HG03196 (cell line): Measurements from ENCODE around the gene EFCAB11.

Experiments used
- ATAC-seq: cut with Tn5 transposase; IDR thresholded peaks from one replicate; pipeline ENCODE4 v1.9.1; 2021; ENCODE audit not compliant: unreplicated experiment

EFCAB11 gene

DNA sequence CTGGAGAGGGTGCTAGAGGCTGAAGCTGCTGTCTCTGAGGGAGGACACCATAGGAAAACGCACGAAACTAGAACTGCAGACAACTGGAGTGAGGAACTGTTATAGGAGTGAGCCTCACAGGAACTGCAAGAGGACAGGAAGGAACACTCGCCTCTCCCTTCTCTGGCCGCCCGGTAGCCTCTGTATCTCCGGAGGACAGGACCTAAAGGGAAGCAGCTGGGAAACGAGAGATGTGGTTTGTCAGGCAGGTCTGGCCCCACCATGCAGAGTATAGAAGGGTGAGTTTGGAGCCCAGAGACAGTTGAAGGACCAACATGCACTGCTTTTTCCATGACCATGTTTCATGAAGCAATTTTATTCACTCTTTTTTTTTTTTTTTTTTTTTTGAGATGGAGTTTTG lies 127.3 kb downstream of the EFCAB11 start:
- ATAC-seq: no peak

DNA sequence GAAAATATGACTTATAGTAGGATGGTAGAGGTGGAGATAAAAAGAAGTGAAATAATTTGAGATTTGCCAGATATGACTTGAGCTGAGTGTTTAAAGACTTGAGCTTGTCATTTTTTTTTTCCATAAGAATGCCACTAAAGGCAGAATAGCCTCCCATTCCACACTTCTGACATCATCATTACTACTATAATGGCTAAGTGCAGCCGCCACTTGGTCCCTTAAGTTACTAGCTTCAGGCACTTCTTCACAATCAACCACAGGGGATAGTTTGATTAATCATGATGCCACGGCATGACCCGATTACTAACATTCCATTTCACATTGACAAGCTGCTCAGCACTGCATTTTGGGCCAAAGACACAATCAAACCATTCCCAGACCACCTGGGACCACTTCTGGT lies 127.9 kb downstream of the EFCAB11 start:
- no peak for ATAC-seq

DNA sequence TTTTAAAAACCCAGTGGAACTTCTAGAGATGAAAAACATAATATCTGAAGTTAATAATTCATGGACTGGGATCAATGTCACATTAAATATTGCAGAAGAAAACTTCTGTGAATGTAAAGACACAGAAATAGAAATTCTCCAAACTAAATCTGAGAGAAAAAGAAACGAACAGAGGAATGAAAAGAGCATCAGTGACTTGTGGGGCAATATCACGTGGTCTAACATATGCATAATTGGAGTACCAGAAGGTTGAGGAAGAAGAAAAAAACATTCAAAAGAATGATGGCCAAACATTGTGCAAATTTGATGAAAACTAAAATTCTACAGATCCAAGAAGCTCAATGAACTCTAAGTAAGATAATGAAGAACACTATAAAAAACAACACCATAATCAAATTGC lies 130.8 kb downstream of the EFCAB11 start:
- ATAC-seq: no peak

DNA sequence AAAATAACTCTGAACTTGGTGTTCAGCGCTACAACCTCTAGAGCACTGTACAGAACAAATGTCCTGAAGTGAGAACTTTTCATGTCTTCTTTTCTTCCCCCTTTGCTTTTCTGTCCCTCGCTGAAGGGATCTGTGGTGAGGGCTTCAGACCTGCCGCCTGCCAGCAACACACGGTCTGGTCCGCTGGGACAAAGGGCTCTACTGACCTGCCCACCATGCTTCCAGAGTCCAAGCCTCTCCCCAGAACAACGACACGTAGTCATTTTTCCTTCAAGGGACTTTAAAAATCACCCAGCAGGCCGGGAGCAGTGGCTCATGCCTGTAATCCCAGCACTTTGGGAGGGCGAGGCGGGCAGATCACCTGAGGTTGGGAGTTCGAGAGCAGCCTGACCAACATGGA lies 140.4 kb downstream of the EFCAB11 start:
- ATAC-seq: no peak

DNA sequence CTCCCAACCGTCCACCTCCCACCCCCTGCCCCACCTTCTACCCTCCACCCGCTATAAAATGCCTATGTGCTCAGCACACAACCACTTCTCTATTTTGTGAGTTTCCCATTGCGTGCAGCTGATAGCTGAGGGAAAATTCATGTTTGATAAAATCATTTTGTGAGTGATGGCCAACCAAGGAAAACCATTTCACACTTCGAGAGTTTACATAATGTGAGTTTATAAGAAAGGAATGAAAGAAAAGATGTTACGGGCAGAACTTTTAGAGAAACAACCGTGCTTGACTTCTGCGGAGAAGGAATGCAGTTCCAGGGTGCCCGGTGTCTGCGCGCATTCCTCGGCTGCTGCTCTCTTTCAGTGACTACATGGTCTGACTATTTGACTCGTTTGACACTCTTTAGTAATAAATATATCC lies 140.9 kb downstream of the EFCAB11 start:
- ATAC-seq: no peak

DNA sequence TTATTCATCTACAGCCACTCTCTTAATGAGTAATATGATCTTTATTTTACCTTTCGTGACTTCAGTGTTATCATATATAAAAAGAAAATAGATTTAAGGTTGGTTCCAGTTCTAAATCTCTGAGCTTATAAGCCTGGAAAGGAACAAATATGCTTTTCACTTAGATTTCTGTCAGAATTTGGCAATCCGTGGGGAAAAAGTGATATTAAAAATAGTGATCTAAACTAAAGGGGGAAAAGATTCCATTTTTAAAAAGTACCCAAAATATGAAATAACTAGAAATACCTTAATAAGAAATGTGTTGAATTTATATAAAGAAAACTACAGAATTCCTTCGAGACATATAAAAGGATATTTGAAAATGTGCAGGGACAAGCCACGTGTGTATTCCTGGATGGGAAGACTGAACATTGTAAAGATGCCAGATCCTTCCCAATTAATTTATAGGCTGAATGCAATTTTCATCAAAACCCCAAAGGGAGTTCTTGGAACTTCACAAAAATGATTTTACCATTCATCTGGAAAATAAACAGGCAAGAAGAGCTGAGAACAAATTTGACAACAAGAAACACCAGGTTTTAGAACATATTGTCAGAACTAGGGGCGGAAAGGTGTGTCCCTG lies 142.5 kb downstream of the EFCAB11 start:
- no peak for ATAC-seq

DNA sequence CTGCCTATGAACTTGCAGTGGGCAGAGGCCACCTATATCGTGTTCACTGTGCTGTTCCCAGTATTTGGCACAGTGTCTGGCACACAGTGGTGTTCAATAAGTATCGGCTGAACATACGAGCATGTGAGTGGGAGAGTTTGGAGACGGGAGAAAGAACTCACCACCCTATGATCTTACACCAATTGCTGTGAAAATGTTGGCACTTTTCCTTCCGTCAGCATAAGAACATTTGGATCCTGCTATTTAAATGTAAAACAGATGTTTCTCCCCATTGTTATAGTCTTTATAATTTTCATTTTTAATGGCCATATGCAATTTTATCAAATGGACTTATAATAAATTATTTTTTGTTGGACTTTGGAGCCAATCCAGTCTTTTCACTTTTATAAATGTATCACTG lies 144.4 kb downstream of the EFCAB11 start:
- no peak for ATAC-seq

DNA sequence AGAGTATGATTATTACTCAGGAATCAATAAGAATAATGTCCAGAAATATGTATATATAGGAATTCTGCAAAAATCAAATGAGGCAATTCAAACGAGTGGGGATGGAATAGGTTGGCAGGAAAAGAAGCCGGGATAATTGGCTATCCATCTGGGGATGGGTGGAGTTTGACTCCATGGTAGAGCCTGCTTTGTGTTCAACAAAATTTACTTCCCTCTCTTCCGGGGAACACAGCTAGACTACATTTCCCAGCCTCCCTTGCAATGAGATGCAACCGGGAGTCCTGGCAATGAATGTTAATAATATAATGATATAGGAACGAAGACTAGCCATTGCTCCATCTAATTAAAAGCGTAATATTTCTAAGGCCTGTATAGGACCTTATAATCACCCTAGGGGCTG lies 146.6 kb downstream of the EFCAB11 start:
- no peak for ATAC-seq

DNA sequence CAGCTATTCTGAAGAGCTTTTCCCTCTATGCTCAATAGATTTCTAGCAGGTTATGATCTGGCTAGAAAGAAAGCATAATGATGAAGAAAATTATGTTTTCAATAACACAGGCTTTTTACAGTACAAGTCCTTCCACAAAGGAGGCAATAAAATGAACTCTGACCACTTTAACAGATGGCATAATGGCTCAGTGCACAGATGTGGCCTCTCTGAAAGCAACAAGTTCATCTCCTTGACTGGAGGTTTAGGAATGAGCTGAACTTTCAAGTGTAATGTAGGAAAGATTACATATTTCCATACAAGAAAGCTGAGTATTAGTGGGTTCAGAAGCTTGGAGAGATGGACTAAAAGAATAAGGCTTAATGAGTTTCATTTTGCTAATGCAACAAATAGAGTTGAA lies 147.4 kb downstream of the EFCAB11 start:
- ATAC-seq: no peak

DNA sequence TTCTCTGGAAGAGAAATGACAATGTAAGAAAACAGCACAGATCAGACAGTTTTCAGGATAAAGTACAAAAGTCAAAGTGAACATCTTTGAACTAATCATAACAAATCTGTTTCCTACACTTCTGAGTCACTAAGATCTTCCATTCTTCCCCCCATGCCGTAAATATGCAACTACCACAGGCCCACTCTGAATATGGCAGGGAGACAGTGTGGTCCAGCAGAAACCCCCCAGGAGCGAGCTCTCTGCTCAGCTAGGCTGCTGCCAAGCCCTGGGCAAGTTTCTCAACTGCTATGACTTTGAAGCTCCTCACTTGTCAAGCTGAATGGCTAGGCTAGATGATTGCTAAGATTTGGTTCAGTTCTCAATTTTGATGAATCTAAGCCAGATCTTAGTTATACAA lies 148.1 kb downstream of the EFCAB11 start:
- ATAC-seq: no peak

DNA sequence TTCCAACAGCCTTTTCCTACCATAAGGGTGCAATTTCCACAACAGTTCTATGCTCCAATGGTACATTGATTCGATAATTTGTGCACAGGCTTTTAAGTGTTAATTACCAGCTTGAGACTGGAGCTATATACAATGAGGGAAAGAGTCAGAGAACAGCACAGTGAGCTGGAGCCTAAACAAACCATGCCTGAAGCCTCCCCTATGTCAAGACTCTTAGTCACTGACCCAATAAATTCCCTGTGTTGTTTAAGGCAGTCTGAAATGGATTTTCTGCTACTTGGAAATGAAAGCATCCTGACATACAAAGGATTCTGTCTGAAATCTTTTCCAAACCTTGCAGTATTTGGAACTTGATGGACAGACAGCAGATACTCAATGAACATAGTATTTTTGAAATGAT lies 149.0 kb downstream of the EFCAB11 start:
- ATAC-seq: no peak

DNA sequence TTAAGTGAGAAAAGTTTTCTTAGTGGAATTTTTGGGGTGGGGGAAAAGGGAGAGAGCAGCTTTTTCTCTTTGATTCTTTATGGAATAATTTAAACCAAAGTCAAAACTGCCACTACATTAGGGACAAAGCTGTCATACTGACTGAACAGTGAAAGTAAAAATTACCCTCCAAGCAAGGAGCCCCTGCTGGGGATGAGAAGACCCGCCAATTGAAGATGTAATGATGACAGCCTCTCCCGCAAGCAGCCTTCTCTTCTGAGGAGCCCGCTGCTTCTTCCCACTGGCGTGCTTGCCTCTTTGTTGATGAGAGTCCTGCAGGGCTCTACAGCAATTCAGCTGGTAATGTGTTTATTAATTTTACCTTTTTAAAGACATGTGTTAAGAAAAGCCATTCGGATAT lies 151.0 kb downstream of the EFCAB11 start:
- ATAC-seq: no peak

DNA sequence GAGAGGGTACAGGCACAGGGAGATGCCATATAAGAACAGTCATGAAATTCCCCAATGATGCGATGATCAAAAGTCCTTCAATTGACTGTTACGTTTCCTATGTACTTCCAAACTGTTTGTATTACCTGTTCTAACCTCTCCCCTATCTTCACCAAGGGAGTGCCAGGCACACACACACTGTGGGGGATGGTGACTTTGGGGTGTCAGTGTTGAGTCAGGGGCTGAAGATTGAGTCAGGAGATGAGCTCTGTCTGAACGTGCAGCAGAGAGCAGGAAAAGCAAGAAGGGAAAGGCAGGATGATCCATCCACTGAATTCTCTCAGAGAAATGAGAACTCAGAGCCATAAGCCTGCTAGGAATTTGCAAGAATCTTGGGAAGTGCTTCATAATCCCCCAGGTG lies 153.4 kb downstream of the EFCAB11 start:
- no peak for ATAC-seq

DNA sequence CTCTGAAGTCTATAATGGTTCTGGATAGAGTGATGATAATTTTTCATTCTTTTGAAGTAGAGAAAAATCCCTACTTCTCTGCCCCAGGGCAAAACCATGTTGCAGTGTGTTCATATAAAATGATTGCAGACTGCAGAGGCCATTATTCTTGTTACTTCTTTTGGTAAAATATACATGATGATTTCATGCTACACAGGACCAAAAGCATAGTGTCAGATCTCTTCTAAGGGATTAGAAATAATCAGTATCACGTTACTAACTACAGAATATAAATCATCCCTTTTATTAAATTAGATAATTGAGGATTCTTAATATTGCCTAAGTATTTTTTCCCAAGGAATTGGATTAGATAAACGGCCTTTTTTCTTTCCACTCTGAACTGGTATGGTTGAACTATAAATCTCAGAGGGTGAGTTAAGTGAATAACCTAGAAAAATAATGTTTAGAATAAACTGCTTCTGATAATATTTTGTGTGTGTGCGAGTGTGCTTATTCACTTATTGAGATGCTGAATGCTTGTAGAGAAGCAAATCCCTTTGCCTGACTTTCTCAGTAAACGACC lies 156.2 kb downstream of the EFCAB11 start:
- ATAC-seq: no peak

DNA sequence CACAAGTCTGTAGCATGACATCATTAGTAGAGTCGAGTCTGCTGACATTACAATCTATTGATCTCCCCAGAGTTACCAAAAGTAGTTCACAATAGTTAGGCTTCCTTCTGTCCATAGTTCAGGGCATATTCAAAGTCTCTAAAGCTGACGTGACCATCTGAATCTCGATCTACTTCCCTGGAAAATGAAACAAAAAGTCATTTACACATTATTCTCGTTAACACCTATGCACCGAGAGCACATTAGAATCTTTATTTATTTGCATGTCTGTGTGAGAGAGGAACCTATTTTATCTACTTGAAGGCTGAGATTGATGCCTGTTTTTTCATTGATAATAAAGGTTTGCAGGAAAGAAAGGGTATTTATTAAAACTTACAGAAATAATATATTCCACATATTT lies 157.4 kb downstream of the EFCAB11 start:
- no peak for ATAC-seq

DNA sequence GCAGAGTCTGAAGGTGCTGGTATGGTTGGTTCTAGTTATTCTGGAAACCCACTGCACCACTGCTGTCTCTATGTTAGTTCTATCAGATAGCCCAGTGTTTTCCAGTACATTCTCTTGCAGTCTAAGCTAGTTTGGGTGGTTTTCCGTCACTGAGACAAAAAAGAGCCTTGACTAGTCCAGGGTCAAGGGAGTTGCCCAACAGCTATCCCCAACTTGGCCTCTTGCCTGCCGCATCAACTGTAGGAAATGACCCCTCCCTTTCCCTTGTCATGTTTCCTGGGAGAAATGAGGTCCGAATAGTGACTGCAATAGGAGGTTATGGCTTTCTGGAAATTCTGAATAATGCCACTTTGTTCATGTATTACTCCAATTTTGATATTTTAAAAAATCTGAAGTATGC lies 160.4 kb downstream of the EFCAB11 start:
- ATAC-seq: no peak

DNA sequence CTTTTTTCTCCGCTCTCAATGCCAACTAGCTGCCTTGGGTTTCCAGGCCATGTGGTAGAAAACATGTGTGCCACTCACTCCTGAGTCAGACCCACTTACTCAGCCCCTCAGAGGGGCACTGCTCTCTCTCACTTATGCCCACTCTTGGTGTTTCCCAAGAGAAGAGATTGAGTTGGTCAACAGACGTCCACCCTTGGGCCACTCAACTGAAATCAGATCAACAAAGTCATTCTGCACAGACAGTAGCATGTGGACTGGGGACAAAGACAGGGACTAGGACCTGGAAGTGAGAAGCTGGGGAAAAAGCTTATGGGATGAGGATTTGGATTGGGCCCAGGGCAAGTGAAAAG lies 161.2 kb downstream of the EFCAB11 start:
- no peak for ATAC-seq

DNA sequence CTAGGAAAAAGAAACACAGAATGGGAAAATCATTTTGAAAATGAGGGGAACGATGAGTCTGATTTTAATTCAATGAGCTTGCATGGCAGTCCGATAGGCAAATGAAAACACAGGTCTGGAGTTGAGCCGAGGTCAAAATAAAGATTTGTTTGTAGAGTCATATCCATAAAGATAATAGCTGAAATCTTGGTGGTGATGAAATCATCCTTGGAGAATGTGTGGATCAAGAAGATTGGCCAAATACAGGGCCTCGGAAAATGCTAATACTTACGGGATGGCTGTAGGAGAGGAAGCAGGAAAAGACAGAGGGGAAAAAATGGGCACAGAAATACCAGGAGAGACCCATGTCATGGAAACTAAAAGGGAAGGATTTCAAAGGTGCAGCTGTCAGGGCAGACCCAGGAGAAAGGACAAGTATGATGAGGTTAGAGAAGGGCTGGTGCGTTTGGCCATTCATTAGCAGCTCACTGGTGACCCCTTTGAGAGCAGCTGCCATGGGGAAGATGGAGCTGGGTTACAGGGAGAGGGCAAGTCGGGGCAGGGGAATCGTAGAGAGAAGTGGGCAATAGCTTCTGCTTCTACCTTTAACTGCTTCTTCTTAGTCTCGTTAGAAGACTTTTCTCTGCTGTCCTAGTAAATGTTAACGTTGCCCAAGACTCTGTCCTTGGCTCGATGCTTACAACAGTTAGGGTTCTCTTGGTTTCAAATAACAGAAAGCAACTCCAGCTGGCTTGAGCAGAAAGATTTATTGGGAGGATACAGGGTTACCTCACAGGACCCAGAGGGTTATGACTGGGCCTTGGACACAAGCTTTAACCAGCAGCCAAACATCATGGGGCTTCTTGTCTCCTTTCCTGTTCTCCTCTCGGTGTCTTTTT lies 161.8 kb downstream of the EFCAB11 start:
- ATAC-seq: no peak

DNA sequence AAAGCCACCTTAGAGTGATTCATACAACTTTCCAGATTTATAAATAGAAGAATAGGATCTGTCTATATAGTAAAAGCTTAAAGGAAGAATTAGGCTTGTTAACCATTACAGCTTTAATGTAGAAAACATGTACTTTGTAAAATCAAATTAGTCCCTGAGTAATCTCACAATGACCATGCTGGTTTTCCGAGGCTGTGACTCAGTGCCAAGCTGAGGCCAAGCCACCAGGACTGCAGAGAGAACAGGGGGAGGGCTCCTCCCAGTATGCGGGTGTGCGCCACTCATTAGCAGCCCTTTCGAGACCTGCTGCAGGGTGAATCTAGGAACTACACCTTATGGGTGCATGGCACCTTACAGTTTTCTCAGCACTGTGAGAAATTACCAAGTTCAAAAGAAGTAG lies 167.0 kb downstream of the EFCAB11 start:
- ATAC-seq: no peak

DNA sequence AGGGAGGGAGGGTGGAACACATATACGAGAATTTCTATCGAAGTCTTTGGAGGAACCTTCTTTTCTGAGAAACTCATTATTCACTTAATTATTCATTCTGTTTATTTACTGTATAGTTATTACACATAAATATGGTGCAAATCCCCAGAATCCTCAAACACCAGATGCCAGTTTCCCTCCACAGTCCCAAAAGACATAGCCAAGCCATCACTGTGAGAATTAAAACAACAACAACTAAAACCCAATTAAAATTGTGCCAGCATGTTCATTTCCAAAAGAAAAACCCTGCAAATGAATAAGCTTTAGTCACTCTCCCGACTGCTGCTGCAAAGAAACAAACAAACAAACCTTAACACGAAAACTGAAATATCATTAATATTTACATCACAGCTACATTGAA lies 173.5 kb downstream of the EFCAB11 start:
- no peak for ATAC-seq

DNA sequence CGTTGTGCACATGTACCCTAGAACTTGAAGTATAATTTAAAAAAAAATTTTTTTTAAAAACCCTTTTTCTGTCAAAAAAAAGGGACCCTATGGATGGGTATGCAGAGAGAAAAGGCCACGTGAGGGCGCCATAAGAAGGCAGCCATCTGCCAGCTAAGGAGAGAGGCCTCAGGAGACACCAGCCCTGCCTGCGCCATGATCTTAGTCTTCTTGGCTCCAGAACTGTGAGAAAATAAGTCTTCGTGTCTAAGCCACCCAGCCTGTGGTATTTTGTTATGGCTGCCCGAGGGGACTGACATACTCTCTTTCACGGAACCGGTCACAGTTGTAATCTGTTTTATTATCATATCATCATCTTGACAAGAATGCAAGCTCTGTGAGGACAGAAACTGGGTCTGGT lies 174.8 kb downstream of the EFCAB11 start:
- no peak for ATAC-seq

DNA sequence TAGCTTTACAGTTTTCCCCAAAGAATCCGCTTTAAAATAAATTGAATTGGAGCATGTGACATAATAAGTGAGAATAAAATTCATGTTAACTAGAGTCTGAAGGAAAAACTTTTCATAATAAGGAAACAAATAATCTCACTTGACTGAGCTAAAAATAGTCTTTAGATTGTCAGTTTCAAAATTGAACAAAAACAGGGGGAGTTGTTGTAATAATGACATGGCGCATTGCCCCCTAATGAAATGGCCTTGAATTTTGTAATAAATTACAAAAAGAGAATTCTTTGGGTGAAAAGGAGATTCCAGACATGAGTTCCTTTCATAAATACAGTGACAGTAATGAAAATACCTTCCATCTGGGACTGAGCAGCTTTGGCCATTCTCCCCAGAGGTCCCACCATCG lies 178.6 kb downstream of the EFCAB11 start:
- no peak for ATAC-seq

DNA sequence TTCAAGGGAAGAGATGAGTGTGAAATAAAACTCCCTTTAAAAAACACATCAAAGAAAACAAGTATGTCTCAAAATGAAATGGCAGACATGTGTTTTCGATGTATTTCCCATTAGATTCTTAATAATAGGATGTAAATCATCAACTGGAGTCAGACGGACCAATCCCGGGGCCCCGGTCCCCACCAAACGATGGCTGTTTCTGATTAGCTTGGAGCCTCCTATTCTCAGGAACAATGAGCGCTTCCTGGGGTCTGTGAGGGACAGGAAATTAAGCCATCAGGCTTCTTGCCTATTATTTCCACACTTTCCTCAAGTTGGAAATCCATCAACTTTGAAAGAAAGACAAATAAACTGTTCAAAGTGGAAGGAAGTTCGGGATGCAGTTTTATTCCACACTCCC lies 179.4 kb downstream of the EFCAB11 start:
- no peak for ATAC-seq
